ENCODE results near the gene GABRB3.

GABRB3 gene

DNA sequence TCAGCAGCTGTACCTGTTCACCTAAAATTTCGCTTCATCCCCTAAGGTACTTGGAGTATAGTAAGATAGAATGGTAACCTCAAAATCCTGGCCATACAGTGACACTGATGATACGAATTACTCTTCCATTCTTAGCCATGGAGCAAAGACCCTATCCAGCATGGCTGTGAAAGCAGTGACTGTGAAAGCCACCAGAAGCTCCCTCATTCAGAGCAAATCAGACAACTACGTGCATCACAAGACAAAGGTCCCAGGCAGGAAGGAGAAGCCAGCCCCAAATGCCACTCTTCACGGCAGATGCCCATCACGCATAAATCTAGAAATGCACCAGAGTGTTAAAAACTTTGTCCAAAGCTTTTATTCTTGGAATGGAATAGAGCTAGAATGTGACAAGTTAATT, 99.4 kb downstream of the GABRB3 start:
- no CpG with 5 or more reads among the region's 5 CpGs for WGBS (ENCODE audit: extremely low coverage, insufficient coverage, insufficient read length)
- H3K79me2 ChIP-seq (ENCODE audit: control insufficient read depth, insufficient read depth, low read length, poor library complexity) = no peaks in the 10 kb centered on the region
- DNase-seq = no peak

GRCh38 chr15:26670116-26670515, 102.8 kb downstream of the GABRB3 start:
- Histone ChIP-seq H3K14ac (ENCODE audit: low read length) (no peak overlapping the region), H3K4me2 (ENCODE audit: low read length) (no peak overlapping the region), H2AK5ac (ENCODE audit: low read length) (no peak overlapping the region), H2AFZ (ENCODE audit: insufficient read depth, low read length, poor library complexity) (no peak overlapping the region), H3K23ac (ENCODE audit: low read length) (no peak overlapping the region), H2BK5ac (ENCODE audit: low read depth, low read length, poor library complexity) (no peak overlapping the region), H3K4me1 (ENCODE audit: control insufficient read depth in 1 of 2, insufficient read depth in 2 of 2, low read length in 2 of 2) (peaks cover 4 to 9% of the 10 kb centered on the region in 2 experiments), H2BK12ac (ENCODE audit: low read length) (no peak overlapping the region), H4K8ac (ENCODE audit: low read depth, low read length) (no peak overlapping the region), H3K9ac (ENCODE audit: low read length) (no peak overlapping the region), H4K12ac (ENCODE audit: low read depth, low read length) (no peak overlapping the region), H3K18ac (ENCODE audit: low read length) (no peak overlapping the region), H4K91ac (ENCODE audit: low read depth, low read length) (no peak overlapping the region), H3K27me3 (ENCODE audit: insufficient read depth, low read length) (no peaks in the 10 kb centered on the region), H3K36me3 (ENCODE audit: control insufficient read depth in 1 of 2, insufficient read depth in 2 of 2, low read length in 2 of 2) (no peaks in the 10 kb centered on the region), H3K27ac (ENCODE audit: low read depth, low read length) (no peak overlapping the region), H3K9me3 (ENCODE audit: insufficient read depth, low read depth, low read length) (no peaks in the 10 kb centered on the region), H2BK120ac (ENCODE audit: insufficient read depth, low read length, poor library complexity) (no peak overlapping the region), H3K4ac (ENCODE audit: low read depth, low read length) (no peak overlapping the region), H3K4me3 (ENCODE audit: low read depth, low read length) (no peak overlapping the region), H3K79me1 (ENCODE audit: low read length) (no peaks in the 10 kb centered on the region), H3K79me2 (ENCODE audit: control insufficient read depth, insufficient read depth, low read length, poor library complexity) (no peaks in the 10 kb centered on the region)
- WGBS (ENCODE audit: extremely low coverage, insufficient coverage, insufficient read length) = no CpG with 5 or more reads among the region's 32 CpGs
- no peak for DNase-seq

More for the DNA sequence above, 99.4 kb downstream of the GABRB3 start:
- Histone ChIP-seq H3K79me1 (ENCODE audit: low read length) (no peaks in the 10 kb centered on the region), H3K27ac (ENCODE audit: low read depth, low read length) (no peak overlapping the region), H3K18ac (ENCODE audit: low read length) (no peak overlapping the region), H3K9me3 (ENCODE audit: insufficient read depth, low read depth, low read length) (no peaks in the 10 kb centered on the region), H3K4me3 (ENCODE audit: low read depth, low read length) (no peak overlapping the region), H4K91ac (ENCODE audit: low read depth, low read length) (no peak overlapping the region), H3K4me1 (ENCODE audit: control insufficient read depth in 1 of 2, insufficient read depth in 2 of 2, low read length in 2 of 2) (peaks cover 0 to 3% of the 10 kb centered on the region in 2 experiments), H3K23ac (ENCODE audit: low read length) (no peak overlapping the region), H3K9ac (ENCODE audit: low read length) (no peak overlapping the region), H3K27me3 (ENCODE audit: insufficient read depth, low read length) (no peaks in the 10 kb centered on the region), H2BK5ac (ENCODE audit: low read depth, low read length, poor library complexity) (no peak overlapping the region), H3K4ac (ENCODE audit: low read depth, low read length) (no peak overlapping the region), H2AK5ac (ENCODE audit: low read length) (no peak overlapping the region), H2BK120ac (ENCODE audit: insufficient read depth, low read length, poor library complexity) (no peak overlapping the region), H3K4me2 (ENCODE audit: low read length) (no peak overlapping the region), H4K12ac (ENCODE audit: low read depth, low read length) (no peak overlapping the region), H3K14ac (ENCODE audit: low read length) (no peak overlapping the region), H3K36me3 (ENCODE audit: control insufficient read depth in 1 of 2, insufficient read depth in 2 of 2, low read length in 2 of 2) (no peaks in the 10 kb centered on the region), H2BK12ac (ENCODE audit: low read length) (no peak overlapping the region), H2AFZ (ENCODE audit: insufficient read depth, low read length, poor library complexity) (no peak overlapping the region), H4K8ac (ENCODE audit: low read depth, low read length) (no peak overlapping the region)

- Histone ChIP-seq H3K9ac (ENCODE audit: low read length) (no peak overlapping the region), H3K23ac (ENCODE audit: low read length) (no peak overlapping the region)
Measured at GRCh38 chr15:26667222-26667988, 105.5 kb downstream of the GABRB3 start.

DNA sequence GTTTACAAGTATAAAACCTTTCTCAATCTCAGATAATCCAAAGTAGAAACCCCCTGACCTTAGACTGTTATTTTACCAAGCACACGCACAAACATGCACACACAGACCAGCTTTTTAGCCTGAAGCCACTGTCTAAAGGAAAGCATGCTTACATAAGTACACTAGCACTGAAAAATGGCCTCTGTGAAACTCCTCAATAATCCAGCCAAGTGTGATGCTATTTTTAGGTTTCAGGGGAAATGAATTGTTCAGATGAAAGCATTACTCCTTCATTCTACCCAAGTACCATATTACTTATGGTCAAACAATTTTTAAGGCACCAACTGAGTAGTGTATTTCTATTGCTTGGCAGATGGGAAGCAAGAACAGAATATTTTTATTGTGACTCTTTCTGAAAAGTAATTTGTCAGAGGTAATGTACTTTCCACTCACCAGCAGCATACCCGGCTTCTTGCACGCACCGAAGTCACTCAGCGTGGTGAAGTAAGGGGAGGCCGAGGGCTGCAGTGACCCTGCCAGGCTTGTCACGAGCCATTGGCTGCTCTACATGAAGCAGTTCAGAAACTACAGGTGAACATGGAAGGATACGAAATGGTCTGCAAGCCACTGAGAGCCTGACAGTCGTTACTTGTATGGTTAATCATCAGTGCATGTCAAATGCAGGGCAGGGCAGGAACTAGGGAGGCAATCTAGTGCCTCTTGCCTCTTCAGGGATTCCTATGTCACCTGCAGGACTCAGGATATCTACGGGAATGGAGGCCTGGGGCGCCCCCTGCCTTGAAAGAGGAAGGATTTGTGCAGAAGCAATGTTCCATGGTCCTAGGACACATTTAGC, 106.7 kb downstream of the GABRB3 start:
- Histone ChIP-seq H2AK5ac (ENCODE audit: low read length) (no peak overlapping the region), H4K91ac (ENCODE audit: low read depth, low read length) (no peak overlapping the region), H3K4me3 (ENCODE audit: low read depth, low read length) (no peak overlapping the region), H3K79me2 (ENCODE audit: control insufficient read depth, insufficient read depth, low read length, poor library complexity) (no peaks in the 10 kb centered on the region), H3K4me2 (ENCODE audit: low read length) (no peak overlapping the region), H2BK5ac (ENCODE audit: low read depth, low read length, poor library complexity) (no peak overlapping the region), H3K36me3 (ENCODE audit: control insufficient read depth in 1 of 2, insufficient read depth in 2 of 2, low read length in 2 of 2) (no peaks in the 10 kb centered on the region), H2AFZ (ENCODE audit: insufficient read depth, low read length, poor library complexity) (no peak overlapping the region), H4K8ac (ENCODE audit: low read depth, low read length) (no peak overlapping the region), H3K27ac (ENCODE audit: low read depth, low read length) (no peak overlapping the region), H3K4ac (ENCODE audit: low read depth, low read length) (no peak overlapping the region), H3K9me3 (ENCODE audit: insufficient read depth, low read depth, low read length) (no peaks in the 10 kb centered on the region), H4K12ac (ENCODE audit: low read depth, low read length) (no peak overlapping the region), H3K9ac (ENCODE audit: low read length) (no peak overlapping the region), H2BK120ac (ENCODE audit: insufficient read depth, low read length, poor library complexity) (no peak overlapping the region), H3K23ac (ENCODE audit: low read length) (no peak overlapping the region), H2BK12ac (ENCODE audit: low read length) (no peak overlapping the region), H3K14ac (ENCODE audit: low read length) (no peak overlapping the region), H3K4me1 (ENCODE audit: control insufficient read depth in 1 of 2, insufficient read depth in 2 of 2, low read length in 2 of 2) (peaks cover 4 to 6% of the 10 kb centered on the region in 2 experiments), H3K27me3 (ENCODE audit: insufficient read depth, low read length) (no peaks in the 10 kb centered on the region), H3K79me1 (ENCODE audit: low read length) (no peaks in the 10 kb centered on the region), H3K18ac (ENCODE audit: low read length) (no peak overlapping the region)
- DNase-seq = no peak
- whole genome bisulfite sequencing (ENCODE audit: extremely low coverage, insufficient coverage, insufficient read length) = no CpG with 5 or more reads among the region's 11 CpGs

More at GRCh38 chr15:26667222-26667988, 105.5 kb downstream of the GABRB3 start:
- Histone ChIP-seq H3K79me1 (ENCODE audit: low read length) (no peaks in the 10 kb centered on the region), H3K27ac (ENCODE audit: low read depth, low read length) (no peak overlapping the region), H3K9me3 (ENCODE audit: insufficient read depth, low read depth, low read length) (no peaks in the 10 kb centered on the region), H3K36me3 (ENCODE audit: control insufficient read depth in 1 of 2, insufficient read depth in 2 of 2, low read length in 2 of 2) (no peaks in the 10 kb centered on the region), H3K4ac (ENCODE audit: low read depth, low read length) (no peak overlapping the region), H4K8ac (ENCODE audit: low read depth, low read length) (no peak overlapping the region), H3K4me3 (ENCODE audit: low read depth, low read length) (no peak overlapping the region), H3K4me1 (ENCODE audit: control insufficient read depth in 1 of 2, insufficient read depth in 2 of 2, low read length in 2 of 2) (peaks cover 4 to 6% of the 10 kb centered on the region in 2 experiments), H2BK12ac (ENCODE audit: low read length) (no peak overlapping the region), H3K14ac (ENCODE audit: low read length) (no peak overlapping the region), H2BK120ac (ENCODE audit: insufficient read depth, low read length, poor library complexity) (no peak overlapping the region), H3K4me2 (ENCODE audit: low read length) (no peak overlapping the region), H2BK5ac (ENCODE audit: low read depth, low read length, poor library complexity) (no peak overlapping the region), H3K18ac (ENCODE audit: low read length) (no peak overlapping the region), H2AFZ (ENCODE audit: insufficient read depth, low read length, poor library complexity) (no peak overlapping the region), H4K91ac (ENCODE audit: low read depth, low read length) (no peak overlapping the region), H3K27me3 (ENCODE audit: insufficient read depth, low read length) (no peaks in the 10 kb centered on the region), H3K79me2 (ENCODE audit: control insufficient read depth, insufficient read depth, low read length, poor library complexity) (no peaks in the 10 kb centered on the region), H2AK5ac (ENCODE audit: low read length) (no peak overlapping the region), H4K12ac (ENCODE audit: low read depth, low read length) (no peak overlapping the region)
- DNase-seq = no peak
- WGBS (ENCODE audit: extremely low coverage, insufficient coverage, insufficient read length) = no CpG with 5 or more reads among the region's 14 CpGs

All from trophoblast cell (in vitro differentiated cells and primary cell).